ENCODE measurements around the gene TCN2. TPM values are rescaled to one million over a fixed set of nuclear protein-coding genes. Genes with fewer than 3 reads are reported as not detected.

The TCN2 gene
- total and polyA plus RNA-seq, 2 experiments from 2014 or later, result 4.8 to 5.3 TPM

DNA sequence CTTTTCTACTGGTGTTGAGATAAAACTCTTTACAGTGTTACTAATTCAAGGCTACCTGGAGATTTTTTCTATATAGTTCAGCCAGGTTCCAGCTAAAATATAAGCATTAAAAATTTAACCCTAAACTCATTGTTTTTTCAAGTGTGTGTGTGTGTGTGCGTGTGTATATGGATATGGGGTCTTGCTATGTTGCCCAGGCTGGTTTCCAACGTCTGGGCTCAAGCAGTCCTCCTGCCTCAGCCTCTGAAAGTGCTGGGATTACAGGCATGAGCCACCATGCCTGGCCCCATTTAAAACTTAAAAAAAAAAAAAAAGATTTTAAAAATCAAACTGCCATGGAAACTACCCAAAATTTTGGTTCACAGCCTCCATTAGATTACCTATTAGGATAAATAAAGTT, 10.8 kb upstream of the TCN2 start:
- H3K4me2 ChIP-seq (ENCODE audit: unreplicated experiment), result no peak overlapping the region
- no peak overlapping the region for H3K27ac ChIP-seq
- H3K9me3 ChIP-seq (ENCODE audit: low read depth), result no peaks in the 10 kb centered on the region
- in situ Hi-C loops (cut with MboI), result no loop called here
- peaks cover 6% of the 10 kb centered on the region for H3K79me2 ChIP-seq (ENCODE audit: insufficient read depth)
- H2AFZ ChIP-seq, result no peak overlapping the region
- H4K20me1 ChIP-seq (ENCODE audit: insufficient read depth), result no peaks in the 10 kb centered on the region
- no peak for DNase-seq
- TF ChIP-seq EZH2phosphoT487 (IDR thresholded peaks at IDR 0.05; ENCODE audit: insufficient read depth, low read depth) (no peak), EZH2 (IDR thresholded peaks at IDR 0.05; ENCODE audit: insufficient read depth, poor library complexity, severe bottlenecking) (no peak)
- no peak overlapping the region for H3K9ac ChIP-seq
- no peaks in the 10 kb centered on the region for H3F3A ChIP-seq (ENCODE audit: insufficient read depth)
- peaks cover 7% of the 10 kb centered on the region; the same call in 1 of the 2 replicates for H3K27me3 ChIP-seq (replicated peaks; ENCODE audit: insufficient read depth)
- no peak overlapping the region for H3K4me3 ChIP-seq
- no peaks in the 10 kb centered on the region for H3K36me3 ChIP-seq (ENCODE audit: low read depth)
- whole genome bisulfite sequencing, 2 experiments (ENCODE audit: low coverage in 1 of 2, low lambda C conversion rate in 2 of 2, missing lambda C conversion rate in 2 of 2), result 17 to 26% methylated on average over 2 of the region's 2 CpGs
- no peaks in the 10 kb centered on the region for H3K9me2 ChIP-seq (ENCODE audit: insufficient read depth)
- no peaks in the 10 kb centered on the region for H3K4me1 ChIP-seq (ENCODE audit: insufficient read depth)

DNA sequence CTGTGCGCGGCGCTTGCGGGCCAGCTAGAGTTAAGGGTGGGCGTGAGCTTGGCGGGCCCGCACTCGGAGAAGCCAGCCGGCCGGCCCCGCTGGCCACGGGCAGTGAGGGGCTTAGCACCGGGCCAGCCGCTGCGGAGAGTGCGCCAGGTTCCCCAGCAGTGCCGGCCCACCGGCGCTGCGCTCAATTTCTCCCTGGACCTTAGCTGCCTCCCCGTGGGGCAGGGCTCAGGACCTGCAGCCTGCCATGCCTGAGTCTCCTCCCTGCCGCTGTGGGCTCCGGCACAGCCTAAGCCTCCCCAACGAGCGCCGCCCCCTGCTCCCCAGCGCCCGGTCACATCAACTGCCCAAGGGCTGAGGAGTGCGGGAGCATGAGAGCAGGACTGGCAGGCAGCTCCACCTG, 10.1 kb upstream of the TCN2 start:
- H3K9me3 ChIP-seq (ENCODE audit: low read depth), result no peaks in the 10 kb centered on the region

DNA sequence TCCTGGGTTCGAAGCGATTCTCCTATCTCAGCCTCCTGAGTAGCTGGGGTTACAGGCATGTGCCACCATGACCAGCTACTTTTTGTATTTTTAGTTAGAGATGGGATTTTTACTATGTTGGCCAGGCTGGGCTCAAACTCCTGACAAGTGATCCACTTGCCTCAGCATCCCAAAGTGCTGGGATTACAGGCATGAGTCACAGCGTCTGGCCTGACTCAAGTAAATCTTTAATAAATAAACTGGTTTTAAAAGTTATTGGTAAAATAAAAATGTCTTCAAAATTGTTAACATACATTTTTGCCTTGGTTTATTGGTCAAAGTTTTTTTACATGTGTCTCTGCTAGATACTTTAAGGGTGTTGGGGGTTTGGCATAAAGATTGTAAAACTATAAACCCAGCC, 8.0 kb upstream of the TCN2 start:
- Histone ChIP-seq H3K27ac (no peak overlapping the region), H3K4me3 (no peak overlapping the region), H3K4me1 (ENCODE audit: insufficient read depth) (no peaks in the 10 kb centered on the region), H4K20me1 (ENCODE audit: insufficient read depth) (no peaks in the 10 kb centered on the region), H2AFZ (no peak overlapping the region), H3K27me3 (replicated peaks; ENCODE audit: insufficient read depth) (peaks cover 7% of the 10 kb centered on the region; the same call in 1 of the 2 replicates), H3K4me2 (ENCODE audit: unreplicated experiment) (no peak overlapping the region), H3K9me3 (ENCODE audit: low read depth) (no peaks in the 10 kb centered on the region), H3K79me2 (ENCODE audit: insufficient read depth) (no peaks in the 10 kb centered on the region), H3K36me3 (ENCODE audit: low read depth) (no peaks in the 10 kb centered on the region), H3K9me2 (ENCODE audit: insufficient read depth) (no peaks in the 10 kb centered on the region), H3F3A (ENCODE audit: insufficient read depth) (no peaks in the 10 kb centered on the region), H3K9ac (no peak overlapping the region)
- 86 to 93% methylated on average over 3 of the region's 3 CpGs for WGBS, 2 experiments (ENCODE audit: low coverage in 1 of 2, low lambda C conversion rate in 2 of 2, missing lambda C conversion rate in 2 of 2)
- TF ChIP-seq EZH2 (IDR thresholded peaks at IDR 0.05; ENCODE audit: insufficient read depth, poor library complexity, severe bottlenecking), result no peak
- DNase-seq, result no peak
- in situ Hi-C loops (cut with MboI), result no loop called here

More for the DNA sequence above, 10.1 kb upstream of the TCN2 start:
- 82 to 88% methylated on average over 14 to 29 of the region's 29 CpGs for WGBS, 2 experiments (ENCODE audit: low coverage in 1 of 2, low lambda C conversion rate in 2 of 2, missing lambda C conversion rate in 2 of 2)
- Histone ChIP-seq H3K27me3 (replicated peaks; ENCODE audit: insufficient read depth) (peaks cover 7% of the 10 kb centered on the region; the same call in 1 of the 2 replicates), H3F3A (ENCODE audit: insufficient read depth) (no peaks in the 10 kb centered on the region), H4K20me1 (ENCODE audit: insufficient read depth) (no peaks in the 10 kb centered on the region), H3K79me2 (ENCODE audit: insufficient read depth) (no peaks in the 10 kb centered on the region), H3K4me2 (ENCODE audit: unreplicated experiment) (no peak overlapping the region), H3K9me2 (ENCODE audit: insufficient read depth) (no peaks in the 10 kb centered on the region), H3K9ac (no peak overlapping the region), H3K27ac (no peak overlapping the region), H3K4me3 (no peak overlapping the region), H2AFZ (no peak overlapping the region), H3K4me1 (ENCODE audit: insufficient read depth) (no peaks in the 10 kb centered on the region), H3K36me3 (ENCODE audit: low read depth) (no peaks in the 10 kb centered on the region)
- in situ Hi-C loops (cut with MboI), result no loop called here
- TF ChIP-seq EZH2phosphoT487 (IDR thresholded peaks at IDR 0.05; ENCODE audit: insufficient read depth, low read depth), result no peak
- no peak for TF ChIP-seq EZH2 (IDR thresholded peaks at IDR 0.05; ENCODE audit: insufficient read depth, poor library complexity, severe bottlenecking)
- DNase-seq, result no peak

- no peaks in the 10 kb centered on the region for H3K9me3 ChIP-seq (ENCODE audit: low read depth)
- peaks cover 3% of the 10 kb centered on the region; the same call in 1 of the 2 replicates for H3K27me3 ChIP-seq (replicated peaks; ENCODE audit: insufficient read depth)
- in situ Hi-C loops (cut with MboI), result no loop called here
- no peaks in the 10 kb centered on the region for H3K9me2 ChIP-seq (ENCODE audit: insufficient read depth)
- H3F3A ChIP-seq (ENCODE audit: insufficient read depth), result no peaks in the 10 kb centered on the region
- H3K4me2 ChIP-seq (ENCODE audit: unreplicated experiment), result no peak overlapping the region
- TF ChIP-seq EZH2 (IDR thresholded peaks at IDR 0.05; ENCODE audit: insufficient read depth, poor library complexity, severe bottlenecking) (no peak), EZH2phosphoT487 (IDR thresholded peaks at IDR 0.05; ENCODE audit: insufficient read depth, low read depth) (no peak)
- 43 to 44% methylated on average over 3 of the region's 3 CpGs for WGBS, 2 experiments (ENCODE audit: low coverage in 1 of 2, low lambda C conversion rate in 2 of 2, missing lambda C conversion rate in 2 of 2)
- H3K27ac ChIP-seq, result no peak overlapping the region
- no peak overlapping the region for H3K9ac ChIP-seq
- no peaks in the 10 kb centered on the region for H4K20me1 ChIP-seq (ENCODE audit: insufficient read depth)
- no peaks in the 10 kb centered on the region for H3K36me3 ChIP-seq (ENCODE audit: low read depth)
- peaks cover 4% of the 10 kb centered on the region; the same call in 1 of the 2 replicates for H3K4me1 ChIP-seq (ENCODE audit: insufficient read depth)
- no peak overlapping the region for H2AFZ ChIP-seq
- no peak overlapping the region for H3K4me3 ChIP-seq
- no peak for DNase-seq
- no peaks in the 10 kb centered on the region for H3K79me2 ChIP-seq (ENCODE audit: insufficient read depth)
These were observed 6.1 kb upstream of the TCN2 start for GRCh38 chr22:30600921-30601320.

GRCh38 chr22:30601464-30601863, 5.5 kb upstream of the TCN2 start:
- H3K4me3 ChIP-seq, result no peak overlapping the region
- H3K4me1 ChIP-seq (ENCODE audit: insufficient read depth), result peaks cover 6% of the 10 kb centered on the region; the same call in 1 of the 2 replicates
- no peak overlapping the region for H3K4me2 ChIP-seq (ENCODE audit: unreplicated experiment)
- no peaks in the 10 kb centered on the region for H3K9me2 ChIP-seq (ENCODE audit: insufficient read depth)
- DNase-seq, result no peak
- no peaks in the 10 kb centered on the region for H4K20me1 ChIP-seq (ENCODE audit: insufficient read depth)
- TF ChIP-seq EZH2phosphoT487 (IDR thresholded peaks at IDR 0.05; ENCODE audit: insufficient read depth, low read depth) (no peak), EZH2 (IDR thresholded peaks at IDR 0.05; ENCODE audit: insufficient read depth, poor library complexity, severe bottlenecking) (no peak)
- H3K79me2 ChIP-seq (ENCODE audit: insufficient read depth), result no peaks in the 10 kb centered on the region
- no peaks in the 10 kb centered on the region for H3F3A ChIP-seq (ENCODE audit: insufficient read depth)
- no peaks in the 10 kb centered on the region for H3K9me3 ChIP-seq (ENCODE audit: low read depth)
- 52 to 56% methylated on average over 5 of the region's 5 CpGs for WGBS, 2 experiments (ENCODE audit: low coverage in 1 of 2, low lambda C conversion rate in 2 of 2, missing lambda C conversion rate in 2 of 2)
- H3K27me3 ChIP-seq (replicated peaks; ENCODE audit: insufficient read depth), result no peaks in the 10 kb centered on the region
- in situ Hi-C loops (cut with MboI), result no loop called here
- H3K9ac ChIP-seq, result no peak overlapping the region
- H2AFZ ChIP-seq, result no peak overlapping the region
- no peak overlapping the region for H3K27ac ChIP-seq
- H3K36me3 ChIP-seq (ENCODE audit: low read depth), result no peaks in the 10 kb centered on the region

Measured in GM23248 (cell line).